Immature natural killer cell (primary cell): ENCODE results near the gene GAP43. TPM values are rescaled to one million over a fixed set of nuclear protein-coding genes. Genes with fewer than 3 reads are reported as not detected.

Experiments
- DNase-seq, 3 donors: peaks; one replicate each; pipeline ENCODE4 v3.0.0; 2022; ENCODE audit warnings: mixed read lengths in 1 of 3
- H3K27ac Mint-ChIP-seq, 6 donors: one replicate each; pipeline ENCODE4 v1.8.0; 2020; ENCODE audit warnings: mixed read lengths in 6 of 6, mild to moderate bottlenecking in 5 of 6, inconsistent platforms in 4 of 6, moderate library complexity in 3 of 6
- H3K27me3 Mint-ChIP-seq, 3 donors: one replicate each; pipeline ENCODE4 v1.8.0; 2020 to 2021; ENCODE audit warnings: low read depth in 3 of 3, mild to moderate bottlenecking in 3 of 3, mixed read lengths in 3 of 3, moderate library complexity in 3 of 3, inconsistent platforms in 1 of 3
- H3K36me3 Mint-ChIP-seq, 3 donors: one replicate each; pipeline ENCODE4 v1.8.0; 2020; ENCODE audit warnings: mixed read lengths in 3 of 3, inconsistent platforms in 2 of 3, mild to moderate bottlenecking in 2 of 3
- H3K4me1 Mint-ChIP-seq, 2 donors: one replicate each; pipeline ENCODE4 v1.8.0; 2020; ENCODE audit warnings: inconsistent platforms in 2 of 2, mild to moderate bottlenecking in 2 of 2, mixed read lengths in 2 of 2, moderate library complexity in 1 of 2
- H3K4me3 Mint-ChIP-seq, 5 donors: one replicate each; pipeline ENCODE4 v1.8.0; 2020; ENCODE audit warnings: mild to moderate bottlenecking in 5 of 5, mixed read lengths in 5 of 5, inconsistent platforms in 3 of 5, moderate library complexity in 3 of 5
- H3K9me3 Mint-ChIP-seq, 6 donors: one replicate each; pipeline ENCODE4 v1.8.0; 2020; ENCODE audit warnings: mild to moderate bottlenecking in 6 of 6, mixed read lengths in 6 of 6, inconsistent platforms in 4 of 6, moderate library complexity in 3 of 6
- polyA plus RNA-seq, 3 donors: library from polyadenylated mRNA; unstranded; fragments of 300-500 nt; fragmentation: Illumina TruSeq; gene quantifications; one replicate each; pipeline ENCODE4 v1.2.3, GENCODE V29; 2021

GAP43 gene
- polyA plus RNA-seq, 3 donors from 2014 or later, result not detected

DNA sequence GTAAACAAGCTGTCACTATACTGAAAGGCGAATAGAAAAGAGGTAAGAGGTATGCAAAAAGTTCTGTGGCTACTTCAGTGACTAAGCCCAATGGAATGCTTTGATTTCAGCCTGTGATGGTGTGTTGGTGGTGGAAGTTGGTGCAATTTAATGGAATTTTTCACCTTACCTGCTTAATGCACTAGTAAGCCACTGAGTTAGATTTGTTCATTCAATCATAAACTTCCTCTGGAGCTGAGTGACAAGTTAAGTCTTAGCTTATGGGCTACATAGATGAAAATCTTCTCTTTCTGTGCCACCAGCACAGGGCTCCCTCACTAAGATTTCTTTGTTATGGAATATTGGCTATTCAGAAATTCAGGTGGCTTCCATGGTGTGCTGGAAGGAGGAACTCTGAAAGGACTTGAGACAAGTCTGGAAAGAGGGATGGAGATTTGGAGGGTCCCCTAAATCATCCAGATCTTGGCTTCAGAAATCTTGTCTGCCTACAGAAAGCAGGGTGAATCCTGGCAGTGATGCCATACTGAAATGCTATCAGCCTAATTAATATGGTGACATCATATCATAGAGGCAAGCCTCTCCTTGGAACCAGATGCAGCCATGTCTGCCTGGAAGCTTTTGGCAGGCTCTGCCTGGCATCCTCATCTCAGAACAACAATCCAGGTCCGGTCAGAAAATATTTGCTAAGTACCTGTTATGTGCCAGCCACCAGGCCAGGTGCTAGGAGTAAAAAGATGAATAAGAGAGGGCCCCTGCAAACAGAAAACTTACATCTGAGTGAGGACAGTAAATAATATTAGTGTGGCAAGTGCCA is 8.1 kb upstream of the GAP43 start:
- Mint-ChIP-seq H3K27me3 (peaks cover 0 to 4% (median 4%) of the 10 kb centered on the region in 3 donors), H3K27ac (no peak overlapping the region), H3K4me3 (no peak overlapping the region), H3K4me1 (no peaks in the 10 kb centered on the region), H3K36me3 (no peaks in the 10 kb centered on the region), H3K9me3 (no peaks in the 10 kb centered on the region)
- no peak for DNase-seq

DNA sequence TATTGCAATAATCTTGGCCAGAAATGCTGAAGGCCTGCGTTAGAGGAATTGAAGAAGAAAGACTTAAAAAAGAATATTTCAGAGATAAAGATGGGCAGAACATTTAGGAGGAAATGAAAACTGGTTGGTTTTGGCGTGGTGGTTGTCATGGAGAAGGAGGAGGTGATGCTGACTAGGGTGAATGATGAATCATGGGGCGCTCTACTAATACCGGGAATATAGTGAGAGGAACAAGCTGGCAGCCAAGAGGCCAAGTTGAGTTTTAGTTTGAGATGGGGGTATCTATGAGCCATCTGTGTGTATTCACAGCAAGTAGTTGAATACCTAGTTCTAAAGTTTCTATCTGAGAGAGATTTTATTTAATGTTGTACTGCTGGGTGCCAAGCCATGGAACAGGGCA is 6.8 kb upstream of the GAP43 start:
- Mint-ChIP-seq H3K27me3 (peaks cover 0 to 4% (median 4%) of the 10 kb centered on the region in 3 donors), H3K36me3 (no peaks in the 10 kb centered on the region), H3K4me1 (no peaks in the 10 kb centered on the region), H3K9me3 (no peaks in the 10 kb centered on the region), H3K27ac (no peak overlapping the region), H3K4me3 (no peak overlapping the region)
- no peak for DNase-seq

DNA sequence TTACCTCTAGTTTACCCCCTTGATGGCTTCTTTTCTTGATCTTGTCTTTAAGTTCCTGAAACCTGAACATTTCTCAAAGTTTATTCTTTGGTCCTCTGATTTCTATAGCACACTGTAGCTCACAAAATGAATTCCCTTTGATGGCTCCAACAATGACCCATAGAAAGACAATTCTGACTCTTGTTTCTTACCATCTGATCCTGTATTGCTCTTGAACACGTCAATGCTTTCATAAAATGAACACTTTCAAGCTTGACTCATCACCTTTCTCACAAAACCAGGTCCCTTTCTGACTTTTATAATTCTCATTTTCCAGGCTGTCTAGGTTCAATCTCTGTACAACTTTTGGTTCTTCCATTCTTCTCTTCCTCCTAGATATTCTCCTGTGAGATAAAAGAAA is 5.7 kb upstream of the GAP43 start:
- H3K4me3 Mint-ChIP-seq, result no peak overlapping the region
- H3K27ac Mint-ChIP-seq, result no peak overlapping the region
- H3K27me3 Mint-ChIP-seq, result peaks cover 0 to 4% (median 2%) of the 10 kb centered on the region in 3 donors
- no peaks in the 10 kb centered on the region for H3K36me3 Mint-ChIP-seq
- H3K9me3 Mint-ChIP-seq, result no peaks in the 10 kb centered on the region
- H3K4me1 Mint-ChIP-seq, result no peaks in the 10 kb centered on the region
- no peak for DNase-seq

DNA sequence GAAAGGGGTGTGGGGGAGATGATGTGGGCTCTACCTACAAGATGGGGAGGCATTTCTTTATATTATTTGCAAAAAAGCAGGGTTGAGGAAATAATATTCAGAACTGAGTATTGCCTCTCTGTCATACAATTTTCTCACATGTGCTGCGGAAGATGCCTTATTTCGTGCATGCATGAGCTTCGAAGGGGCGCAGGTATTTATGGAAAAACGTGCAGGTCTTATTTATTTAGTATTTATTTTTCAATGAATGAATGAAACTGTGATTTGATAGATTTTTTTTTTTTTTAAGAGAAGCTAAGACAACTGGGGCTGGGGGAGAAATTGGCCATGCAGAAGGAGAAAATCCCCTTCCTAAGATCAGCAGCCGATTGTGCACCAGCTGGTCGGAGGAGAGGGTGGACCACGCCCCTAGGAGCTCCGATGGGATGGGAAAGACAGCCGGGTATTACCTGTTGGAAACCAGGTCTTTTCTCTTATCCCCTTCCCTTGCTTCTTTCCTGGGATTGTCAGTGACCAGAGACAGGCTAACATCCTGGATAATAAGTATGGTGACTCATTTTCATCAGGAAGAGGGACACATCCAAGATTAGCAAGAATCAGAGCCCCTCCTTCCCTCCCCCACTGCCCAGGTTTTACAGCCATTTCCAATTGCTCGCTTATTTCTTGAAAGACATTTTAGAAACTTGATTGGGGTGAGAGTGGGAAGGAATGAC is 875 bp downstream of the GAP43 start:
- no peak for DNase-seq
- peaks cover 3 to 17% (median 12%) of the 10 kb centered on the region in 3 donors for H3K27me3 Mint-ChIP-seq
- peaks cover 7 to 8% of the 10 kb centered on the region in 2 donors for H3K4me1 Mint-ChIP-seq
- no peaks in the 10 kb centered on the region for H3K9me3 Mint-ChIP-seq
- H3K4me3 Mint-ChIP-seq, result peak overlapping the region in 1 of 5 donors; percentile 44
- no peaks in the 10 kb centered on the region for H3K36me3 Mint-ChIP-seq
- no peak overlapping the region for H3K27ac Mint-ChIP-seq

DNA sequence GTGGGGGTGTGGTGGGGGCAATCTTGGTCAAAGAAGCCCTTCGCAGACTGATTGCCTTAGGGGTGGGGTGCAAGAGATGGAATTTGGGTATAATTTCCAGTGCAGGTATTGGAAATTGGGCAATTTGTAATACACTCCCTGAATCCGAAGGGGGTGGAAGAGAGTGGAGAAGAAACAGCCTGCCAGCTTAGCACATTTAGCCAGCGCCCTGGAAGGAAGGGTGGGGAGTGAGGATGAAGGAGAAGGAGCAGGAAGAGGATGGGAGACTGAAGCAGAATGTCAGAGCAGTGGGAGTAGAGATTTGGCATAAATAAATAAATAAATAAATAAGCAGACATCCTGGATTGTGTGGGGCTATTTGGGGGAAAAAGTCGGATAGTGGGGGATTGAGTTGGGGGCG is 1.6 kb downstream of the GAP43 start:
- DNase-seq, result no peak
- no peaks in the 10 kb centered on the region for H3K36me3 Mint-ChIP-seq
- H3K27ac Mint-ChIP-seq, result no peak overlapping the region
- H3K27me3 Mint-ChIP-seq, result peaks cover 3 to 17% (median 12%) of the 10 kb centered on the region in 3 donors
- H3K4me3 Mint-ChIP-seq, result no peak overlapping the region
- peaks cover 7 to 8% of the 10 kb centered on the region in 2 donors for H3K4me1 Mint-ChIP-seq
- no peaks in the 10 kb centered on the region for H3K9me3 Mint-ChIP-seq

DNA sequence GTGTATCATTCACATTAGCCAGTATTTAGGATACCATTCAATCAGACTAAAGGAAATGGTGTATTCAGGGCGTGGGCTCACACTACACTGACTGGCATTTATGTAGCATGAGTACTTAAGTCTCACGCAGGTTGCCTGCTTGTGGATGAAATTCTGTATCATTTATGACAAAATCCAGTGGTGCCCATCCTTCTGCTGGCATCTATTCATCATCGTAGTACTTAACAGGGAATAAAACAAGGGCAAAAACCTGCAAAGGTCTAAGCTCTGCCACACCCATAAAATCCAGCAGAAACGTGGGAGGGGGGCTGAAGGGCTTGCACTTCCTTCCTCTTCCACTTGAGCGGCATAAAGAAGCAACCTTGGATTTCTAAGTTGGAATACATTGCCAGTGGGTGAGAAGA is 2.7 kb downstream of the GAP43 start:
- H3K9me3 Mint-ChIP-seq, result no peaks in the 10 kb centered on the region
- no peak for DNase-seq
- H3K27me3 Mint-ChIP-seq, result peaks cover 5 to 17% (median 14%) of the 10 kb centered on the region in 3 donors
- H3K36me3 Mint-ChIP-seq, result no peaks in the 10 kb centered on the region
- peaks cover 7 to 8% of the 10 kb centered on the region in 2 donors for H3K4me1 Mint-ChIP-seq
- H3K4me3 Mint-ChIP-seq, result no peak overlapping the region
- no peak overlapping the region for H3K27ac Mint-ChIP-seq

DNA sequence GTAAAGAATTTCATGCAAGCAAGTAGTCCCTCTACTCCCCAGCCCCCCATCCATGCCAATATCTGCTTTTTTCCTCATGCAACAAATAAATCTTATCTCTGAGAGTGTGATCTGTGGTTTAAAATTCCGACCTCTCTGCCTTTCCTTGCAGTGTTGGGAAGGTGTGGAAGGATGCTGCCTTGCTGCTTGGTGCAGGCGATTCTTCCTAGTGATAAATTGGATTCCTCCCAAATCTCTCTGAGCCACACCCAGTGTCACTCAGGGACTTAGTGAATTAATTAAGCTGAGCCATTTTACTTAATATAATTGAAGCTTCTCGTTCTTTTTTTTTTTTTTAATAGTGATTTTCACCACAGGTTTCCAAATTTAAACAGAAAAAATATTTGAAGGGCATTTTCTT is 3.4 kb downstream of the GAP43 start:
- Mint-ChIP-seq H3K9me3 (no peaks in the 10 kb centered on the region), H3K4me3 (no peak overlapping the region), H3K36me3 (no peaks in the 10 kb centered on the region), H3K27ac (no peak overlapping the region), H3K4me1 (peaks cover 7 to 8% of the 10 kb centered on the region in 2 donors), H3K27me3 (peaks cover 5 to 17% (median 14%) of the 10 kb centered on the region in 3 donors)
- no peak for DNase-seq

DNA sequence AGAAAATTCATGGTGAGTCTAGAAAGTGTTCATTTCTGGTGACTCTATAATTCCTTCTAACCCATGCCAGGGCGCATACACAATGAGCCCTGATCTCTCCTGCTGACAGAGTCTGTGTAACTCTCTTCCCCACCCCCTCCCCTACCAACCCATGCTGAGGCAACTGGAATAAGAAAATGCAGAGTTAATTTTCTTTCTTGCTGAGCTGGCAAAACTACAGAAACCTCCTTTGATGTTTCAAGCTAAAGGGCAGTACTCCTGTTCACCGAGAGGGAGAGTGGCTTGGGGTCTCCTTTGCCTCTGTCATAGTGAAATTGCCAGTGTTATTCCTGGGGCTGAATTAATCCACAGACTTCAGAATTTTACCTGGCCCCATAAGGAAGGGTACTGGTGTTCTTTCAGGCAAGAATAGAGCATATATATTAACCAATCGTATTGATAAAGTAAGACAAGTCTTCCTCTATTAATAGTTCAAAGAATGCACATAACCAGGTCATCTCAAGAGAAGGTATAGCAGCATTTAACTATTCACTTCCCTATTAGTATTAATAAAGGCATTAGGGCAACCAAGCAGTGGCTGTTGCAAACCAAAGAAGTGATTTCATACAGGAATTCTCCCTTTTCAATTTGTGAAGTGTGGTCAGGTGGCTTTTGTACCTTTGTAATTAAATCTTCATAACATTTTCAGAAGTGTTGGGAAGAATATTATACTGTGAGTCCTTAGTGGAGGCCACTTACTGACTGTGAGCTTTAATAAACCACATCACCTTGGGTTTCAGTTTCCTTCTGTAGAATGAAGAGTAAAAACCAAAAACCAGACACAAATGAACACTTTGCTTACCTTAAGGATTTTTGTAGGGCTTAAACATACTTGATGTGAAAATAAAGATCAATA is 4.1 kb downstream of the GAP43 start:
- no peaks in the 10 kb centered on the region for H3K9me3 Mint-ChIP-seq
- peaks cover 5 to 21% (median 14%) of the 10 kb centered on the region in 3 donors for H3K27me3 Mint-ChIP-seq
- DNase-seq, result no peak
- peaks cover 7 to 8% of the 10 kb centered on the region in 2 donors for H3K4me1 Mint-ChIP-seq
- no peaks in the 10 kb centered on the region for H3K36me3 Mint-ChIP-seq
- H3K4me3 Mint-ChIP-seq, result no peak overlapping the region
- H3K27ac Mint-ChIP-seq, result no peak overlapping the region

DNA sequence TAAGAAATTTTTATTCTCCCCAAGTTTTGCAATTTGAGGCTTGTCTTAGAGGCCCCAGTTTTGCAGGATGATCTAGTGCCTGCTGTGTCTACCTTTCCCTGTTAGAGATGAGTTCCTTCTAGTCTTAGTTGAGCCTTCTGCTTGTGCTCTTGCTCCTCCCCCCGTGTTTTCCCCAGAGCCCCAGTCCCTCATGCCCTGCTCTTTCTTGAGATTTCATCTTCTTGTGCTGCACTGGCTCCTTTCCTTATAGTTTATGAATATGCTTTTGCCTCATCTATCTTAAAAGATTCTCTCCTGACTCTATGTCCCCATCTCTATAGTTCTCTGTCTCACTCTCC is 4.7 kb downstream of the GAP43 start:
- no peaks in the 10 kb centered on the region for H3K9me3 Mint-ChIP-seq
- no peaks in the 10 kb centered on the region for H3K36me3 Mint-ChIP-seq
- H3K27ac Mint-ChIP-seq, result no peak overlapping the region
- peaks cover 5 to 20% (median 12%) of the 10 kb centered on the region in 3 donors for H3K27me3 Mint-ChIP-seq
- H3K4me3 Mint-ChIP-seq, result no peak overlapping the region
- peaks cover 7 to 8% of the 10 kb centered on the region in 2 donors for H3K4me1 Mint-ChIP-seq
- DNase-seq, result no peak

DNA sequence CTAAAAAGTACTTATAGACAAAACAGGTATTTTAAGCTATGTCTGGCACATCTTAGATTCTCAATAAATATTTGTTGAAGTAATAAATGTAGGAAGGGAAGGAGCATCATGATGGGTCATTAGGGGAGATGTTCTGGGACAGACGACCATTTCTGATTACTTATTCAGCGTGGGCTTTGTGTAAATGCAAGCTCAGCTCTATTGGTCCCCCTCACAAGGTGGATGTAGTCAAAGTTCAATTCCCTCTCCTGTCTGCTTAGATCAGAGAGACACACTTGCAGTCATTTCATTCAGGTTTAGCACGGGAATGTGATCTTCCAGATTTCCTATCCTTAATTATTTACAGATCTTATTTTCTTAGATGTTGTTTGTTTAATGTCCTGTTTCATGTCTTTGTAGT is 7.5 kb downstream of the GAP43 start:
- Mint-ChIP-seq H3K27me3 (peaks cover 2 to 16% (median 3%) of the 10 kb centered on the region in 3 donors), H3K4me3 (no peak overlapping the region), H3K9me3 (no peaks in the 10 kb centered on the region), H3K27ac (no peak overlapping the region), H3K36me3 (no peaks in the 10 kb centered on the region), H3K4me1 (no peaks in the 10 kb centered on the region)
- DNase-seq, result no peak

DNA sequence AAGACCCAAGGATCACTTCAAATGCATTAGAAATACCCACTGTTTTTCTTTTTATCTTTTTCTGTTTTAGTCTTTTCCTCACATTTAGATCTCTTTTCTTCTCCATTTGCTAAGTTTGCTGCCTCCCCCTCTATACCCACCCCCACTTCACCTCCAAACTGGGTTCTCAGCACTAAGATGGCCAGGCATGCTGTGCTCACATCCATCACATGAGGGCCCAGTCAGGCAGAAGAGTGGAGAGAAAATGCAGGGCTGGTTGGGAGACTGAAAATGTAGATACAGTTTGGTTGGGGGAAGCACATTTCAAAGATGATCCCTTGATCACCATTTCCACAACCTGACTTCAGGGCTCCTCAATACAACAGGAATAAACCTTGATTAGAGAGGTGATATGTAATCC is 8.7 kb downstream of the GAP43 start:
- Mint-ChIP-seq H3K4me1 (no peaks in the 10 kb centered on the region), H3K36me3 (no peaks in the 10 kb centered on the region), H3K9me3 (no peaks in the 10 kb centered on the region), H3K27me3 (peaks cover 2 to 10% (median 4%) of the 10 kb centered on the region in 3 donors), H3K4me3 (no peak overlapping the region), H3K27ac (no peak overlapping the region)
- no peak for DNase-seq

DNA sequence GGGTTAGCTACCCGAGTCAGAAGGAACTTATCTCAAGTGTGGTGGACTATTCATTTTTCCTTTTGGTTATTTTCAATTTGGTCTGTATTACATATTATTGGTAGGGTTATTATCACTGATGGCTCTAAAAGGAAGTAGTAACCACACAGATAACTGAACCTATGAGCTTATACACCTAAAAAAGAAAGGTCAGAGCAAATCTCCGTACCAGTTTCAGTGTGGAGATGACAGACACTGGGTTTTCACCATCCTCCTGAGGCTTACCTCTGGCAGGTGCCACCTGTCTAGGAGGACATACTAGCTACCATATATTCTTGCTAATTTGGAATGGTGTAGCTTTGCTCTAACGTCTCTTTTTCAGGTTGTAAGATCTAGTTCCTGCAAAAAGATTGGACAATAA is 10.2 kb downstream of the GAP43 start:
- Mint-ChIP-seq H3K36me3 (no peaks in the 10 kb centered on the region), H3K4me1 (no peaks in the 10 kb centered on the region), H3K27ac (no peak overlapping the region), H3K9me3 (no peaks in the 10 kb centered on the region), H3K4me3 (no peak overlapping the region), H3K27me3 (peaks cover 2 to 12% (median 4%) of the 10 kb centered on the region in 3 donors)
- no peak for DNase-seq

DNA sequence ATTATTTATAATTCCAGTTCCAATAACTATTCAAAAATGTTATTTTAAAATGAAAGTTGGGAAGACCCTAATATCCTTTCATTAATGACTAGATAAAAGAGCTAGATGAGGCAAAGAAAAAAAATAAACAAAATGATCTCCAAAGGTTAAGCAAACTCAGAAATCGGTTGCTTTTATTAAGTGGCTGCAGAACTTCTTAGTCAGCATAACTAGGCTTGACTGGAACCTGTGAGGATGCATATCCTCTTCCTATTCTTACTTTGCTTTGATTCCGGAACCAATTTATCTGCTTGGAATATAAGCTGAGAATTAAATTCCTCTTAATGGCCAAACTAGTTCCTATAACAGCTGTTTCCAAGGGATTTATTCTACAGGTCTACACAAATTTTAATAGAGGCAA is 10.7 kb downstream of the GAP43 start:
- peaks cover 2 to 13% (median 4%) of the 10 kb centered on the region in 3 donors for H3K27me3 Mint-ChIP-seq
- no peak overlapping the region for H3K27ac Mint-ChIP-seq
- H3K9me3 Mint-ChIP-seq, result no peaks in the 10 kb centered on the region
- DNase-seq, result no peak
- H3K36me3 Mint-ChIP-seq, result no peaks in the 10 kb centered on the region
- H3K4me1 Mint-ChIP-seq, result no peaks in the 10 kb centered on the region
- H3K4me3 Mint-ChIP-seq, result no peak overlapping the region

DNA sequence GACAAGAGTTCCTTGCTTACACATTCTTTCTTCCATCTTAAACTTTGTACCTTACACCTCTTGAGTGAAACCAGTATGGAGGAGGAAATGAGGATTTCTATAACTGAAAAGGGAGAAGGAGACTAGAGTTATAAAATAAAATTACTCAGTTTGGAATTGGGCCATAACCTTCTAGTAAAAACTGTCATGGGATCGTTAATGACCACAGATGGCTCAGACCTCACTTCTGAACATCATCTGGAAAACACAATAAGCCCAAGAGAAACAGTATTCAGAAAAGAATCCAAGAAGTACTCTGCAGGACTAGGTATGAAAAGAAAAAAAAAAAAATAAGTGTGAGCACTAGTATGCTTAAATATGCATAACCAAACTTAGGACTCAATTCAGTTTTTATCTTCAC is 12.1 kb downstream of the GAP43 start:
- Mint-ChIP-seq H3K27me3 (peaks cover 2 to 13% (median 7%) of the 10 kb centered on the region in 3 donors), H3K4me1 (no peaks in the 10 kb centered on the region), H3K27ac (no peak overlapping the region), H3K9me3 (no peaks in the 10 kb centered on the region), H3K4me3 (no peak overlapping the region), H3K36me3 (no peaks in the 10 kb centered on the region)
- no peak for DNase-seq
